Measurements from ENCODE around the gene ARHGEF25. TPM values are rescaled to one million over a fixed set of nuclear protein-coding genes. Genes with fewer than 3 reads are reported as not detected.
"Not testable (repeated sequence)": the region's sequence is repeated elsewhere in the genome, so short reads cannot be mapped to it uniquely, and the experiment has no call there.

ARHGEF25 gene
- total RNA-seq, result 10 to 100 TPM; 72.0 to 73.0 TPM
- polyA plus RNA-seq, result 100 to 1,000 TPM in 1 of 2 donors, 10 to 100 TPM in 1; 65.6 to 253 TPM
- long read RNA-seq, donor 1, partial matches to known transcripts, result 1 of 6 reads
- long read RNA-seq, donor 1, other reads (novel, unspliced or antisense), result 2 of 6 reads
- long read RNA-seq, donor 2, partial matches to known transcripts, result 1 of 4 reads
- long read RNA-seq, donor 2, other reads (novel, unspliced or antisense), result 1 of 4 reads

- Histone ChIP-seq H3K27me3 (ENCODE audit: control insufficient read depth in 1 of 2, insufficient read depth in 2 of 2, low read length in 1 of 2) (no peaks in the 10 kb centered on the region), H3K9me3 (ENCODE audit: control insufficient read depth, low read length) (no peaks in the 10 kb centered on the region), H3K36me3 (ENCODE audit: control insufficient read depth in 1 of 2, insufficient read depth in 2 of 2, low read length in 1 of 2) (peaks cover 0 to 6% of the 10 kb centered on the region in 2 donors), H3K4me1 (ENCODE audit: control insufficient read depth in 1 of 2, insufficient read depth in 2 of 2, low read length in 2 of 2) (no peaks in the 10 kb centered on the region), H3K4me3 (ENCODE audit: low read length in 2 of 2) (peak within 1 kb of the TSS; percentile 62 to 86), H3K27ac (ENCODE audit: low read depth in 1 of 2, low read length in 2 of 2) (peak within 1 kb of the TSS; percentile 77 to 87)
- ATAC-seq (ENCODE audit: low FRiP score) (peak; percentile 91), DNase-seq (peak; percentile 88 to 95)
- intact Hi-C loops (cut with DNase I), result no loop called here
- 0 to 1% methylated on average over 16 to 55 of the region's 55 CpGs for WGBS, 2 donors
These were observed at the start of gene ARHGEF25 for GRCh38 chr12:57611108-57611826. TSS of gene ARHGEF25 (plus strand) at chr12:57611435. CDS start at chr12:57611895, 460 bp downstream.

GRCh38 chr12:57563358-57563757 lies 47.9 kb upstream of the ARHGEF25 start:
- intact Hi-C loops (cut with DNase I), result no loop called here
- Histone ChIP-seq H3K27me3 (ENCODE audit: control insufficient read depth in 1 of 2, insufficient read depth in 2 of 2, low read length in 1 of 2) (no peaks in the 10 kb centered on the region), H3K4me3 (ENCODE audit: low read length in 2 of 2) (no peak overlapping the region), H3K4me1 (ENCODE audit: control insufficient read depth in 1 of 2, insufficient read depth in 2 of 2, low read length in 2 of 2) (no peaks in the 10 kb centered on the region), H3K9me3 (ENCODE audit: control insufficient read depth, low read length) (no peaks in the 10 kb centered on the region), H3K36me3 (ENCODE audit: control insufficient read depth in 1 of 2, insufficient read depth in 2 of 2, low read length in 1 of 2) (peaks cover 0 to 3% of the 10 kb centered on the region in 2 donors), H3K27ac (ENCODE audit: low read depth in 1 of 2, low read length in 2 of 2) (no peak overlapping the region)
- no peak for ATAC-seq (ENCODE audit: low FRiP score)
- WGBS, 2 donors, result 39 to 41% methylated on average over 4 of the region's 4 CpGs
- DNase-seq, result no peak

- Histone ChIP-seq H3K4me1 (ENCODE audit: control insufficient read depth in 1 of 2, insufficient read depth in 2 of 2, low read length in 2 of 2) (no peaks in the 10 kb centered on the region), H3K9me3 (ENCODE audit: control insufficient read depth, low read length) (no peaks in the 10 kb centered on the region), H3K27me3 (ENCODE audit: control insufficient read depth in 1 of 2, insufficient read depth in 2 of 2, low read length in 1 of 2) (no peaks in the 10 kb centered on the region), H3K36me3 (ENCODE audit: control insufficient read depth in 1 of 2, insufficient read depth in 2 of 2, low read length in 1 of 2) (peaks cover 0 to 3% of the 10 kb centered on the region in 2 donors), H3K4me3 (ENCODE audit: low read length in 2 of 2) (no peak overlapping the region), H3K27ac (ENCODE audit: low read depth in 1 of 2, low read length in 2 of 2) (no peak overlapping the region)
- intact Hi-C loops (cut with DNase I), result no loop called here
- DNase-seq, result no peak
- ATAC-seq (ENCODE audit: low FRiP score), result no peak
- WGBS, 2 donors, result 81 to 83% methylated on average over 7 of the region's 7 CpGs
These were observed 47.0 kb upstream of the ARHGEF25 start for GRCh38 chr12:57564178-57564740.

GRCh38 chr12:57568838-57569237 lies 42.4 kb upstream of the ARHGEF25 start:
- intact Hi-C loops (cut with DNase I), result no loop called here
- no peaks in the 10 kb centered on the region for H3K4me1 ChIP-seq (ENCODE audit: control insufficient read depth in 1 of 2, insufficient read depth in 2 of 2, low read length in 2 of 2)
- no peak overlapping the region for H3K27ac ChIP-seq (ENCODE audit: low read depth in 1 of 2, low read length in 2 of 2)
- H3K36me3 ChIP-seq (ENCODE audit: control insufficient read depth in 1 of 2, insufficient read depth in 2 of 2, low read length in 1 of 2), result peaks cover 0 to 2% of the 10 kb centered on the region in 2 donors
- no peaks in the 10 kb centered on the region for H3K27me3 ChIP-seq (ENCODE audit: control insufficient read depth in 1 of 2, insufficient read depth in 2 of 2, low read length in 1 of 2)
- WGBS, 2 donors, result 69 to 74% methylated on average over 6 of the region's 6 CpGs
- H3K4me3 ChIP-seq (ENCODE audit: low read length in 2 of 2), result no peak overlapping the region
- H3K9me3 ChIP-seq (ENCODE audit: control insufficient read depth, low read length), result no peaks in the 10 kb centered on the region
- DNase-seq (no peak), ATAC-seq (ENCODE audit: low FRiP score) (no peak)

- no peaks in the 10 kb centered on the region for H3K9me3 ChIP-seq (ENCODE audit: control insufficient read depth, low read length)
- H3K27ac ChIP-seq (ENCODE audit: low read depth in 1 of 2, low read length in 2 of 2), result no peak overlapping the region
- no peak for DNase-seq
- intact Hi-C loops (cut with DNase I), result no loop called here
- no peaks in the 10 kb centered on the region for H3K27me3 ChIP-seq (ENCODE audit: control insufficient read depth in 1 of 2, insufficient read depth in 2 of 2, low read length in 1 of 2)
- no peaks in the 10 kb centered on the region for H3K4me1 ChIP-seq (ENCODE audit: control insufficient read depth in 1 of 2, insufficient read depth in 2 of 2, low read length in 2 of 2)
- no peak for ATAC-seq (ENCODE audit: low FRiP score)
- 86 to 88% methylated on average over 18 of the region's 18 CpGs for WGBS, 2 donors
- H3K4me3 ChIP-seq (ENCODE audit: low read length in 2 of 2), result no peak overlapping the region
- no peaks in the 10 kb centered on the region for H3K36me3 ChIP-seq (ENCODE audit: control insufficient read depth in 1 of 2, insufficient read depth in 2 of 2, low read length in 1 of 2)
These were observed 41.4 kb upstream of the ARHGEF25 start for GRCh38 chr12:57569858-57570257.

GRCh38 chr12:57570438-57570837 lies 40.8 kb upstream of the ARHGEF25 start:
- H3K4me1 ChIP-seq (ENCODE audit: control insufficient read depth in 1 of 2, insufficient read depth in 2 of 2, low read length in 2 of 2); H3K27me3 ChIP-seq (ENCODE audit: control insufficient read depth in 1 of 2, insufficient read depth in 2 of 2, low read length in 1 of 2); H3K27ac ChIP-seq (ENCODE audit: low read depth in 1 of 2, low read length in 2 of 2); intact Hi-C loops (cut with DNase I); H3K36me3 ChIP-seq (ENCODE audit: control insufficient read depth in 1 of 2, insufficient read depth in 2 of 2, low read length in 1 of 2); H3K9me3 ChIP-seq (ENCODE audit: control insufficient read depth, low read length); DNase-seq; ATAC-seq (ENCODE audit: low FRiP score); H3K4me3 ChIP-seq (ENCODE audit: low read length in 2 of 2): not testable (repeated sequence)
- 86 to 87% methylated on average over 13 of the region's 13 CpGs for WGBS, 2 donors

- Histone ChIP-seq H3K27ac (ENCODE audit: low read depth in 1 of 2, low read length in 2 of 2) (no peak overlapping the region), H3K36me3 (ENCODE audit: control insufficient read depth in 1 of 2, insufficient read depth in 2 of 2, low read length in 1 of 2) (no peaks in the 10 kb centered on the region), H3K4me3 (ENCODE audit: low read length in 2 of 2) (no peak overlapping the region), H3K9me3 (ENCODE audit: control insufficient read depth, low read length) (no peaks in the 10 kb centered on the region), H3K4me1 (ENCODE audit: control insufficient read depth in 1 of 2, insufficient read depth in 2 of 2, low read length in 2 of 2) (no peaks in the 10 kb centered on the region), H3K27me3 (ENCODE audit: control insufficient read depth in 1 of 2, insufficient read depth in 2 of 2, low read length in 1 of 2) (no peaks in the 10 kb centered on the region)
- 87 to 88% methylated on average over 12 of the region's 12 CpGs for WGBS, 2 donors
- DNase-seq (no peak), ATAC-seq (ENCODE audit: low FRiP score) (no peak)
- intact Hi-C loops (cut with DNase I), result no loop called here
These were observed 39.1 kb upstream of the ARHGEF25 start for GRCh38 chr12:57571926-57572762.

- H3K36me3 ChIP-seq (ENCODE audit: control insufficient read depth in 1 of 2, insufficient read depth in 2 of 2, low read length in 1 of 2), result no peaks in the 10 kb centered on the region
- no peaks in the 10 kb centered on the region for H3K27me3 ChIP-seq (ENCODE audit: control insufficient read depth in 1 of 2, insufficient read depth in 2 of 2, low read length in 1 of 2)
- intact Hi-C loops (cut with DNase I), result no loop called here
- no peaks in the 10 kb centered on the region for H3K4me1 ChIP-seq (ENCODE audit: control insufficient read depth in 1 of 2, insufficient read depth in 2 of 2, low read length in 2 of 2)
- no peak for DNase-seq
- ATAC-seq (ENCODE audit: low FRiP score), result no peak
- WGBS, 2 donors, result 84 to 90% methylated on average over 10 of the region's 10 CpGs
- no peaks in the 10 kb centered on the region for H3K9me3 ChIP-seq (ENCODE audit: control insufficient read depth, low read length)
- H3K27ac ChIP-seq (ENCODE audit: low read depth in 1 of 2, low read length in 2 of 2), result no peak overlapping the region
- no peak overlapping the region for H3K4me3 ChIP-seq (ENCODE audit: low read length in 2 of 2)
These were observed 36.4 kb upstream of the ARHGEF25 start for GRCh38 chr12:57574795-57575194.
